Measurements from ENCODE around the gene CFAP299.

CFAP299 gene

GRCh38 chr4:80500613-80501012 lies 165.1 kb downstream of the CFAP299 start:
- in situ Hi-C loops (cut with MboI; ENCODE audit: low pct_unique_long_range_greater_than_20kb, low sequenced_read_pairs, unreplicated experiment): no loop called here
- TF ChIP-seq CTCF (IDR thresholded peaks at IDR 0.05; ENCODE audit: extremely low read depth, insufficient read depth, missing control alignments): no peak
- DNase-seq (ENCODE audit: low spot score): no peak

- DNase-seq (ENCODE audit: low spot score): no peak
- in situ Hi-C loops (cut with MboI; ENCODE audit: low pct_unique_long_range_greater_than_20kb, low sequenced_read_pairs, unreplicated experiment): no loop called here
- no peak for TF ChIP-seq CTCF (IDR thresholded peaks at IDR 0.05; ENCODE audit: extremely low read depth, insufficient read depth, missing control alignments)
Observed at GRCh38 chr4:80507077-80507476, 171.5 kb downstream of the CFAP299 start.

- DNase-seq (ENCODE audit: low spot score): no peak
- in situ Hi-C loops (cut with MboI; ENCODE audit: low pct_unique_long_range_greater_than_20kb, low sequenced_read_pairs, unreplicated experiment): no loop called here
- TF ChIP-seq CTCF (IDR thresholded peaks at IDR 0.05; ENCODE audit: extremely low read depth, insufficient read depth, missing control alignments): no peak
Observed at GRCh38 chr4:80507507-80507906, 172.0 kb downstream of the CFAP299 start.

GRCh38 chr4:80515496-80515895 lies 180.0 kb downstream of the CFAP299 start:
- no peak for DNase-seq (ENCODE audit: low spot score)
- in situ Hi-C loops (cut with MboI; ENCODE audit: low pct_unique_long_range_greater_than_20kb, low sequenced_read_pairs, unreplicated experiment): no loop called here
- no peak for TF ChIP-seq CTCF (IDR thresholded peaks at IDR 0.05; ENCODE audit: extremely low read depth, insufficient read depth, missing control alignments)

- in situ Hi-C loops (cut with MboI; ENCODE audit: low pct_unique_long_range_greater_than_20kb, low sequenced_read_pairs, unreplicated experiment): no loop called here
- DNase-seq (ENCODE audit: low spot score): no peak
- TF ChIP-seq CTCF (IDR thresholded peaks at IDR 0.05; ENCODE audit: extremely low read depth, insufficient read depth, missing control alignments): no peak
Observed at GRCh38 chr4:80521438-80521837, 185.9 kb downstream of the CFAP299 start.

GRCh38 chr4:80526697-80527096 lies 191.2 kb downstream of the CFAP299 start:
- no peak for TF ChIP-seq CTCF (IDR thresholded peaks at IDR 0.05; ENCODE audit: extremely low read depth, insufficient read depth, missing control alignments)
- in situ Hi-C loops (cut with MboI; ENCODE audit: low pct_unique_long_range_greater_than_20kb, low sequenced_read_pairs, unreplicated experiment): no loop called here
- DNase-seq (ENCODE audit: low spot score): no peak

GRCh38 chr4:80529026-80529425 lies 193.5 kb downstream of the CFAP299 start:
- DNase-seq (ENCODE audit: low spot score): no peak
- in situ Hi-C loops (cut with MboI; ENCODE audit: low pct_unique_long_range_greater_than_20kb, low sequenced_read_pairs, unreplicated experiment): no loop called here
- TF ChIP-seq CTCF (IDR thresholded peaks at IDR 0.05; ENCODE audit: extremely low read depth, insufficient read depth, missing control alignments): no peak

Measured in GM13977 (cell line).